HEK293T (cell line): ENCODE results near the gene RNGTT.

Source experiments
- ARNT ChIP-seq: fragments of 450-650 bp; IDR thresholded peaks from 2 replicates; pipeline ENCODE4 v1.6.1; 2017; ENCODE audit warnings: mild to moderate bottlenecking
- BHLHE40 ChIP-seq: fragments of 450-650 bp; IDR thresholded peaks from 2 replicates; pipeline ENCODE4 v1.6.1; 2016; ENCODE audit warnings: mild to moderate bottlenecking, moderate library complexity, borderline replicate concordance
- ELF4 ChIP-seq: fragments of 450-650 bp; IDR thresholded peaks from 2 replicates; pipeline ENCODE4 v1.6.1; 2017; ENCODE audit warnings: antibody characterized with exemption
- FOXA1 ChIP-seq: fragments of 450-650 bp; IDR thresholded peaks from 2 replicates; pipeline ENCODE4 v1.6.1; 2016; ENCODE audit warnings: mild to moderate bottlenecking
- FOXK2 ChIP-seq: fragments of 450-650 bp; IDR thresholded peaks from 2 replicates; pipeline ENCODE4 v1.6.1; 2016; ENCODE audit warnings: mild to moderate bottlenecking
- FOXM1 ChIP-seq: fragments of 450-650 bp; IDR thresholded peaks from 2 replicates; pipeline ENCODE4 v1.6.1; 2017; ENCODE audit warnings: mild to moderate bottlenecking, borderline replicate concordance
- HDGF ChIP-seq: fragments of 450-650 bp; IDR thresholded peaks from 2 replicates; pipeline ENCODE4 v1.6.1; 2017; ENCODE audit warnings: antibody characterized with exemption, borderline replicate concordance
- L3MBTL2 ChIP-seq: fragments of 450-650 bp; conservative IDR thresholded peaks from 2 replicates; pipeline ENCODE4 v1.6.1; 2016; ENCODE audit warnings: mild to moderate bottlenecking
- NFRKB ChIP-seq: fragments of 450-650 bp; IDR thresholded peaks from 2 replicates; pipeline ENCODE4 v1.6.1; 2016; ENCODE audit warnings: mild to moderate bottlenecking, moderate library complexity
- SP1 ChIP-seq: fragments of 450-650 bp; IDR thresholded peaks from 2 replicates; pipeline ENCODE4 v1.6.1; 2017
- SUZ12 ChIP-seq: fragments of 450-650 bp; IDR thresholded peaks from 2 replicates; pipeline ENCODE4 v1.6.1; 2016; ENCODE audit warnings: mild to moderate bottlenecking
- TARDBP ChIP-seq: fragments of 450-650 bp; IDR thresholded peaks from 2 replicates; pipeline ENCODE4 v1.6.1; 2016
- TF ChIP-seq, protein P1 (sequence below): fragments of 450-650 bp; IDR thresholded peaks from 2 replicates; pipeline ENCODE4 v1.6.1; 2016

DNA sequence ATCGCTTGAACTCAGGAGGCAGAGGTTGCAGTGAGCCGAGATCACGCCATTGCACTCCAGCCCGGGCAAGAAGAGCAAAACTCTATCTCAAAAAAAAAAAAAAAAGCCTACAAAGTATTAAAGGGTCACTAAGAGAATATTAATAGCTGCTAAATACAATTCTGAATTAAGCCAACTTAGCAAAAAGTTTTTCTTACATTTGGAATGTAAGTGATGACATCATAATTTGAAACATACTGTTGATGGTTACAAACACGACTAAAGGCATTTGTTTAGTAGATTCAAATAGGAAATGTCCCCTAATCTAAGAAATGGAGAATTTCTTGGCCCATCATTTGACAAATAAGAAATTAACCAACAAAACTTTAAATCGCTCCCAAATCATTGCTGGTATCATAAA lies 282.8 kb downstream of the RNGTT start:
- TF ChIP-seq BHLHE40 = no peak
- no peak for TF ChIP-seq FOXK2
- no peak for TF ChIP-seq ARNT
- TF ChIP-seq HDGF = no peak
- no peak for TF ChIP-seq FOXM1
- no peak for TF ChIP-seq SUZ12
- no peak for TF ChIP-seq FOXA1
- TF ChIP-seq SP1 = no peak
- TF ChIP-seq NFRKB = no peak
- TF ChIP-seq, protein P1, sequence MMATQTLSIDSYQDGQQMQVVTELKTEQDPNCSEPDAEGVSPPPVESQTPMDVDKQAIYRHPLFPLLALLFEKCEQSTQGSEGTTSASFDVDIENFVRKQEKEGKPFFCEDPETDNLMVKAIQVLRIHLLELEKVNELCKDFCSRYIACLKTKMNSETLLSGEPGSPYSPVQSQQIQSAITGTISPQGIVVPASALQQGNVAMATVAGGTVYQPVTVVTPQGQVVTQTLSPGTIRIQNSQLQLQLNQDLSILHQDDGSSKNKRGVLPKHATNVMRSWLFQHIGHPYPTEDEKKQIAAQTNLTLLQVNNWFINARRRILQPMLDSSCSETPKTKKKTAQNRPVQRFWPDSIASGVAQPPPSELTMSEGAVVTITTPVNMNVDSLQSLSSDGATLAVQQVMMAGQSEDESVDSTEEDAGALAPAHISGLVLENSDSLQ = no peak
- TF ChIP-seq ELF4 = no peak
- TF ChIP-seq TARDBP = no peak
- no peak for TF ChIP-seq L3MBTL2
